GM19438 (cell line): ENCODE measurements around the gene TYK2.

Experiments used
- ATAC-seq: cut with Tn5 transposase; IDR thresholded peaks from one replicate; pipeline ENCODE4 v1.9.1; 2021; ENCODE audit warnings: low read depth; ENCODE audit not compliant: unreplicated experiment

Gene TYK2

GRCh38 chr19:10317045-10317856, 63.1 kb downstream of the TYK2 start:
- no peak for ATAC-seq

GRCh38 chr19:10316229-10317044, 63.9 kb downstream of the TYK2 start:
- no peak for ATAC-seq

- ATAC-seq: no peak
Measured at GRCh38 chr19:10315335-10316214, 64.8 kb downstream of the TYK2 start, which contains the start of gene FDX2. FDX2 (minus strand) TSS chr19:10316015; CDS start chr19:10315996, 19 bp downstream.

GRCh38 chr19:10309423-10309822, 70.9 kb downstream of the TYK2 start, which contains the start of gene ZGLP1:
ZGLP1 (minus strand) TSS chr19:10309815.
- ATAC-seq: no peak

GRCh38 chr19:10306327-10306726, 74.0 kb downstream of the TYK2 start:
- ATAC-seq: no peak

GRCh38 chr19:10305139-10305806, 75.1 kb downstream of the TYK2 start:
- no peak for ATAC-seq
